ENCODE measurements around the gene KRTAP1-1.
"Not testable (repeated sequence)": the region's sequence is repeated elsewhere in the genome, so short reads cannot be mapped to it uniquely, and the experiment has no call there.

The KRTAP1-1 gene

GRCh38 chr17:41057547-41057946 is 16.3 kb upstream of the KRTAP1-1 start:
- no peaks in the 10 kb centered on the region for H3K36me3 ChIP-seq (ENCODE audit: control insufficient read depth, insufficient read depth, low read length)
- WGBS, 2 experiments: 100% methylated on average over 1 of the region's 1 CpG; no CpG with 5 or more reads in 1 of the 2 experiments
- H3K4me1 ChIP-seq (ENCODE audit: control insufficient read depth, insufficient read depth, low read length): no peaks in the 10 kb centered on the region

GRCh38 chr17:41055130-41055529 is 13.9 kb upstream of the KRTAP1-1 start, which contains the start of gene KRTAP2-2:
TSS of gene KRTAP2-2 (minus strand) at chr17:41055230. CDS start at chr17:41055211, 19 bp downstream.
- H3K9me3 ChIP-seq (ENCODE audit: control insufficient read depth, low read length); H3K4me1 ChIP-seq (ENCODE audit: control insufficient read depth, insufficient read depth, low read length); H3K4me3 ChIP-seq (ENCODE audit: insufficient read depth, low read depth, low read length); H3K27ac ChIP-seq (ENCODE audit: insufficient read depth, low read depth, low read length, poor library complexity, severe bottlenecking); H3K36me3 ChIP-seq (ENCODE audit: control insufficient read depth, insufficient read depth, low read length); H3K27me3 ChIP-seq (ENCODE audit: control insufficient read depth, insufficient read depth, low read length, poor library complexity, severe bottlenecking): not testable (repeated sequence)
- 83% methylated on average over 1 of the region's 6 CpGs; no CpG with 5 or more reads in 1 of the 2 experiments for WGBS, 2 experiments

More at GRCh38 chr17:41057547-41057946, 16.3 kb upstream of the KRTAP1-1 start:
- Histone ChIP-seq H3K4me3 (ENCODE audit: insufficient read depth, low read depth, low read length) (no peak overlapping the region), H3K27ac (ENCODE audit: insufficient read depth, low read depth, low read length, poor library complexity, severe bottlenecking) (no peak overlapping the region), H3K9me3 (ENCODE audit: control insufficient read depth, low read length) (no peaks in the 10 kb centered on the region), H3K27me3 (ENCODE audit: control insufficient read depth, insufficient read depth, low read length, poor library complexity, severe bottlenecking) (no peaks in the 10 kb centered on the region)

GRCh38 chr17:41054556-41054955 is 13.3 kb upstream of the KRTAP1-1 start:
- not testable (repeated sequence) for H3K27me3 ChIP-seq (ENCODE audit: control insufficient read depth, insufficient read depth, low read length, poor library complexity, severe bottlenecking); H3K4me3 ChIP-seq (ENCODE audit: insufficient read depth, low read depth, low read length); H3K27ac ChIP-seq (ENCODE audit: insufficient read depth, low read depth, low read length, poor library complexity, severe bottlenecking); H3K4me1 ChIP-seq (ENCODE audit: control insufficient read depth, insufficient read depth, low read length); H3K9me3 ChIP-seq (ENCODE audit: control insufficient read depth, low read length); H3K36me3 ChIP-seq (ENCODE audit: control insufficient read depth, insufficient read depth, low read length)
- WGBS, 2 experiments: 92 to 95% methylated on average over 7 to 9 of the region's 9 CpGs

- 95% methylated on average over 4 of the region's 4 CpGs for WGBS, 2 experiments
- Histone ChIP-seq H3K27ac (ENCODE audit: insufficient read depth, low read depth, low read length, poor library complexity, severe bottlenecking) (no peak overlapping the region), H3K9me3 (ENCODE audit: control insufficient read depth, low read length) (no peaks in the 10 kb centered on the region)
These were observed 12.8 kb upstream of the KRTAP1-1 start for GRCh38 chr17:41054025-41054424.

GRCh38 chr17:41052566-41052965 is 11.3 kb upstream of the KRTAP1-1 start:
- H3K27ac ChIP-seq (ENCODE audit: insufficient read depth, low read depth, low read length, poor library complexity, severe bottlenecking): no peak overlapping the region
- H3K4me3 ChIP-seq (ENCODE audit: insufficient read depth, low read depth, low read length): no peak overlapping the region
- no peaks in the 10 kb centered on the region for H3K9me3 ChIP-seq (ENCODE audit: control insufficient read depth, low read length)
- H3K36me3 ChIP-seq (ENCODE audit: control insufficient read depth, insufficient read depth, low read length): no peaks in the 10 kb centered on the region
- no peaks in the 10 kb centered on the region for H3K4me1 ChIP-seq (ENCODE audit: control insufficient read depth, insufficient read depth, low read length)
- no peaks in the 10 kb centered on the region for H3K27me3 ChIP-seq (ENCODE audit: control insufficient read depth, insufficient read depth, low read length, poor library complexity, severe bottlenecking)

More at GRCh38 chr17:41054025-41054424, 12.8 kb upstream of the KRTAP1-1 start:
- Histone ChIP-seq H3K27me3 (ENCODE audit: control insufficient read depth, insufficient read depth, low read length, poor library complexity, severe bottlenecking) (no peaks in the 10 kb centered on the region), H3K4me1 (ENCODE audit: control insufficient read depth, insufficient read depth, low read length) (no peaks in the 10 kb centered on the region), H3K4me3 (ENCODE audit: insufficient read depth, low read depth, low read length) (no peak overlapping the region), H3K36me3 (ENCODE audit: control insufficient read depth, insufficient read depth, low read length) (no peaks in the 10 kb centered on the region)

GRCh38 chr17:41049110-41049509 is 7.9 kb upstream of the KRTAP1-1 start:
- Histone ChIP-seq H3K4me1 (ENCODE audit: control insufficient read depth, insufficient read depth, low read length) (no peaks in the 10 kb centered on the region), H3K9me3 (ENCODE audit: control insufficient read depth, low read length) (no peaks in the 10 kb centered on the region), H3K36me3 (ENCODE audit: control insufficient read depth, insufficient read depth, low read length) (no peaks in the 10 kb centered on the region), H3K27me3 (ENCODE audit: control insufficient read depth, insufficient read depth, low read length, poor library complexity, severe bottlenecking) (no peaks in the 10 kb centered on the region), H3K27ac (ENCODE audit: insufficient read depth, low read depth, low read length, poor library complexity, severe bottlenecking) (no peak overlapping the region), H3K4me3 (ENCODE audit: insufficient read depth, low read depth, low read length) (no peak overlapping the region)
- 85 to 87% methylated on average over 2 of the region's 2 CpGs for WGBS, 2 experiments

- 86 to 96% methylated on average over 7 of the region's 7 CpGs for WGBS, 2 experiments
- no peak overlapping the region for H3K27ac ChIP-seq (ENCODE audit: insufficient read depth, low read depth, low read length, poor library complexity, severe bottlenecking)
These were observed 7.2 kb upstream of the KRTAP1-1 start for GRCh38 chr17:41048441-41048840.

GRCh38 chr17:41046735-41047465 is 5.7 kb upstream of the KRTAP1-1 start, which contains the start of gene KRTAP2-1:
TSS of gene KRTAP2-1 (minus strand) at chr17:41047316. CDS start at chr17:41047267, 49 bp downstream.
- not testable (repeated sequence) for H3K27ac ChIP-seq (ENCODE audit: insufficient read depth, low read depth, low read length, poor library complexity, severe bottlenecking); H3K27me3 ChIP-seq (ENCODE audit: control insufficient read depth, insufficient read depth, low read length, poor library complexity, severe bottlenecking); H3K4me3 ChIP-seq (ENCODE audit: insufficient read depth, low read depth, low read length); H3K36me3 ChIP-seq (ENCODE audit: control insufficient read depth, insufficient read depth, low read length); H3K9me3 ChIP-seq (ENCODE audit: control insufficient read depth, low read length); H3K4me1 ChIP-seq (ENCODE audit: control insufficient read depth, insufficient read depth, low read length)
- WGBS, 2 experiments: 72 to 84% methylated on average over 5 to 9 of the region's 33 CpGs

More at GRCh38 chr17:41048441-41048840, 7.2 kb upstream of the KRTAP1-1 start:
- no peaks in the 10 kb centered on the region for H3K27me3 ChIP-seq (ENCODE audit: control insufficient read depth, insufficient read depth, low read length, poor library complexity, severe bottlenecking)
- no peaks in the 10 kb centered on the region for H3K9me3 ChIP-seq (ENCODE audit: control insufficient read depth, low read length)
- no peaks in the 10 kb centered on the region for H3K36me3 ChIP-seq (ENCODE audit: control insufficient read depth, insufficient read depth, low read length)
- H3K4me1 ChIP-seq (ENCODE audit: control insufficient read depth, insufficient read depth, low read length): no peaks in the 10 kb centered on the region
- no peak overlapping the region for H3K4me3 ChIP-seq (ENCODE audit: insufficient read depth, low read depth, low read length)

GRCh38 chr17:41042953-41043352 is 1.7 kb upstream of the KRTAP1-1 start:
- H3K4me1 ChIP-seq (ENCODE audit: control insufficient read depth, insufficient read depth, low read length): peaks cover 1% of the 10 kb centered on the region
- H3K27me3 ChIP-seq (ENCODE audit: control insufficient read depth, insufficient read depth, low read length, poor library complexity, severe bottlenecking): no peaks in the 10 kb centered on the region
- no peaks in the 10 kb centered on the region for H3K9me3 ChIP-seq (ENCODE audit: control insufficient read depth, low read length)
- H3K36me3 ChIP-seq (ENCODE audit: control insufficient read depth, insufficient read depth, low read length): no peaks in the 10 kb centered on the region
- WGBS, 2 experiments: 90 to 100% methylated on average over 1 of the region's 1 CpG
- no peak overlapping the region for H3K4me3 ChIP-seq (ENCODE audit: insufficient read depth, low read depth, low read length)
- no peak overlapping the region for H3K27ac ChIP-seq (ENCODE audit: insufficient read depth, low read depth, low read length, poor library complexity, severe bottlenecking)

- H3K27me3 ChIP-seq (ENCODE audit: control insufficient read depth, insufficient read depth, low read length, poor library complexity, severe bottlenecking): no peaks in the 10 kb centered on the region
- H3K9me3 ChIP-seq (ENCODE audit: control insufficient read depth, low read length): no peaks in the 10 kb centered on the region
- 61 to 64% methylated on average over 2 of the region's 2 CpGs for WGBS, 2 experiments
These were observed 3.3 kb downstream of the KRTAP1-1 start for GRCh38 chr17:41037853-41038350.

More at GRCh38 chr17:41037853-41038350, 3.3 kb downstream of the KRTAP1-1 start:
- Histone ChIP-seq H3K4me1 (ENCODE audit: control insufficient read depth, insufficient read depth, low read length) (peaks cover 3% of the 10 kb centered on the region), H3K36me3 (ENCODE audit: control insufficient read depth, insufficient read depth, low read length) (no peaks in the 10 kb centered on the region), H3K27ac (ENCODE audit: insufficient read depth, low read depth, low read length, poor library complexity, severe bottlenecking) (no peak overlapping the region), H3K4me3 (ENCODE audit: insufficient read depth, low read depth, low read length) (no peak overlapping the region)
